Nephron progenitor cell (in vitro differentiated cells): Measurements from ENCODE around the gene PLEKHB1.

ENCODE experiments used
- DNase-seq: peaks from one replicate; pipeline ENCODE4 v3.0.0; 2021
- H3K27ac Mint-ChIP-seq: 2 replicates; pipeline ENCODE4 v1.8.0; 2021; ENCODE audit warnings: mild to moderate bottlenecking, moderate library complexity, mixed read lengths
- H3K27me3 Mint-ChIP-seq: 2 replicates; pipeline ENCODE4 v1.8.0; 2021; ENCODE audit warnings: mild to moderate bottlenecking, low read depth, mixed read lengths; ENCODE audit not compliant: poor library complexity
- H3K36me3 Mint-ChIP-seq: 2 replicates; pipeline ENCODE4 v1.8.0; 2021; ENCODE audit warnings: low read depth, mixed read lengths
- H3K4me1 Mint-ChIP-seq: 2 replicates; pipeline ENCODE4 v1.8.0; 2021; ENCODE audit warnings: mixed read lengths
- H3K4me3 Mint-ChIP-seq: 2 replicates; pipeline ENCODE4 v1.8.0; 2021; ENCODE audit warnings: mild to moderate bottlenecking, moderate library complexity, mixed read lengths
- H3K9me3 Mint-ChIP-seq: 2 replicates; pipeline ENCODE4 v1.8.0; 2021; ENCODE audit warnings: mild to moderate bottlenecking, moderate library complexity, mixed read lengths
- CTCF ChIP-seq: fragments of 200-600 bp; sonication (generic); IDR thresholded peaks from 2 replicates; pipeline ENCODE4 v1.5.0; 2021; ENCODE audit warnings: antibody characterized with exemption

Gene PLEKHB1

GRCh38 chr11:73653996-73654395 is 7.6 kb downstream of the PLEKHB1 start:
- DNase-seq: no peak
- no peak for TF ChIP-seq CTCF
- no peak overlapping the region for H3K4me3 Mint-ChIP-seq
- no peaks in the 10 kb centered on the region for H3K9me3 Mint-ChIP-seq
- peaks cover 13% of the 10 kb centered on the region for H3K27me3 Mint-ChIP-seq
- H3K4me1 Mint-ChIP-seq: peaks cover 54% of the 10 kb centered on the region
- H3K27ac Mint-ChIP-seq: no peak overlapping the region
- no peaks in the 10 kb centered on the region for H3K36me3 Mint-ChIP-seq

GRCh38 chr11:73654482-73655021 is 8.2 kb downstream of the PLEKHB1 start:
- Mint-ChIP-seq H3K27ac (no peak overlapping the region), H3K4me3 (no peak overlapping the region), H3K9me3 (no peaks in the 10 kb centered on the region), H3K27me3 (peaks cover 13% of the 10 kb centered on the region), H3K36me3 (no peaks in the 10 kb centered on the region), H3K4me1 (peaks cover 48% of the 10 kb centered on the region)
- no peak for DNase-seq
- no peak for TF ChIP-seq CTCF

GRCh38 chr11:73655686-73656085 is 9.3 kb downstream of the PLEKHB1 start:
- DNase-seq: no peak
- no peak overlapping the region for H3K27ac Mint-ChIP-seq

GRCh38 chr11:73656985-73657384 is 10.6 kb downstream of the PLEKHB1 start:
- Mint-ChIP-seq H3K27ac (no peak overlapping the region), H3K4me1 (peaks cover 45% of the 10 kb centered on the region), H3K36me3 (no peaks in the 10 kb centered on the region), H3K9me3 (no peaks in the 10 kb centered on the region), H3K4me3 (no peak overlapping the region), H3K27me3 (peaks cover 11% of the 10 kb centered on the region)
- TF ChIP-seq CTCF: no peak
- DNase-seq: no peak

More at GRCh38 chr11:73655686-73656085, 9.3 kb downstream of the PLEKHB1 start:
- peaks cover 10% of the 10 kb centered on the region for H3K27me3 Mint-ChIP-seq
- H3K4me1 Mint-ChIP-seq: peaks cover 46% of the 10 kb centered on the region
- no peak for TF ChIP-seq CTCF
- no peaks in the 10 kb centered on the region for H3K36me3 Mint-ChIP-seq
- no peak overlapping the region for H3K4me3 Mint-ChIP-seq
- no peaks in the 10 kb centered on the region for H3K9me3 Mint-ChIP-seq

- no peak overlapping the region for H3K27ac Mint-ChIP-seq
- no peak for TF ChIP-seq CTCF
- H3K4me3 Mint-ChIP-seq: no peak overlapping the region
- peaks cover 7% of the 10 kb centered on the region for H3K27me3 Mint-ChIP-seq
- H3K4me1 Mint-ChIP-seq: peaks cover 33% of the 10 kb centered on the region
- DNase-seq: no peak
- no peaks in the 10 kb centered on the region for H3K36me3 Mint-ChIP-seq
- H3K9me3 Mint-ChIP-seq: no peaks in the 10 kb centered on the region
Measured at GRCh38 chr11:73659961-73660360, 13.6 kb downstream of the PLEKHB1 start.

- TF ChIP-seq CTCF: no peak
- peaks cover 7% of the 10 kb centered on the region for H3K27me3 Mint-ChIP-seq
- peaks cover 33% of the 10 kb centered on the region for H3K4me1 Mint-ChIP-seq
- no peak overlapping the region for H3K4me3 Mint-ChIP-seq
- no peak overlapping the region for H3K27ac Mint-ChIP-seq
- H3K36me3 Mint-ChIP-seq: no peaks in the 10 kb centered on the region
- H3K9me3 Mint-ChIP-seq: no peaks in the 10 kb centered on the region
- DNase-seq: no peak
Measured at GRCh38 chr11:73660497-73661034, 14.2 kb downstream of the PLEKHB1 start.
